Gastroesophageal sphincter (tissue), 4 donors: Measurements from ENCODE around the gene MCTP1. TPM values are rescaled to one million over a fixed set of nuclear protein-coding genes. Genes with fewer than 3 reads are reported as not detected.

ENCODE experiments used
- ATAC-seq: fragments of 150-250 bp; one replicate; pipeline ENCODE4 v1.9.1; 2016; ENCODE audit warnings: mild to moderate bottlenecking, moderate library complexity
- H3K27ac ChIP-seq, 4 donors: fragments of 200-600 bp; sonication (generic) in 3 of 4; 1 replicate in 3 of 4; 2 replicates in 1 of 4; pipeline ENCODE4 v1.5.1; 2016 to 2019
- H3K27me3 ChIP-seq: fragments of 200-600 bp; sonication (generic); one replicate; pipeline ENCODE4 v1.5.1; 2019
- H3K36me3 ChIP-seq, 2 donors: fragments of 200-600 bp; sonication (generic); one replicate each; pipeline ENCODE4 v1.5.1; 2019; ENCODE audit warnings: control low read depth in 1 of 2
- H3K4me1 ChIP-seq, 3 donors: fragments of 200-600 bp; sonication (generic); 1 replicate in 2 of 3; 2 replicates in 1 of 3; pipeline ENCODE4 v1.5.1; 2016 to 2019; ENCODE audit warnings: control low read depth in 2 of 3
- H3K4me3 ChIP-seq, 2 donors: fragments of 200-600 bp; sonication (generic); one replicate each; pipeline ENCODE4 v1.5.1; 2019; ENCODE audit warnings: mild to moderate bottlenecking in 1 of 2, moderate library complexity in 1 of 2
- H3K9me3 ChIP-seq, 3 donors: fragments of 200-600 bp; sonication (generic); one replicate each; pipeline ENCODE4 v1.5.1; 2017 to 2019; ENCODE audit warnings: control low read depth in 2 of 3
- CTCF ChIP-seq, 4 experiments: fragments of 200-600 bp in 2 of 4; fragments of 450-650 bp in 2 of 4; sonication (generic) in 1 of 4; IDR thresholded peaks; one replicate each; pipeline ENCODE4 v1.5.1; 2017 to 2019; ENCODE audit warnings: antibody characterized with exemption in 4 of 4, mild to moderate bottlenecking in 2 of 4, moderate library complexity in 2 of 4
- EP300 ChIP-seq: sonication (generic); formaldehyde crosslinking; IDR thresholded peaks from one replicate; pipeline ENCODE4 v1.6.1; 2017; ENCODE audit warnings: antibody characterized with exemption, mild to moderate bottlenecking
- POLR2A ChIP-seq, 2 donors: fragments of 450-650 bp; IDR thresholded peaks; one replicate each; pipeline ENCODE4 v1.6.1; 2017; ENCODE audit warnings: antibody characterized with exemption in 2 of 2, mild to moderate bottlenecking in 2 of 2, moderate library complexity in 1 of 2
- POLR2AphosphoS5 ChIP-seq: sonication (generic); formaldehyde crosslinking; IDR thresholded peaks from one replicate; pipeline ENCODE4 v1.6.1; 2017; ENCODE audit warnings: antibody characterized with exemption
- WGBS, 2 donors: methylation state at CpG; one replicate each; pipeline ENCODE4 v1.1.5; 2018; ENCODE audit warnings: low coverage in 1 of 2; 5-methylcytosine and 5-hydroxymethylcytosine counted together
- total RNA-seq, 4 donors: library from RNA; depleted of rRNA; stranded (reverse); fragments of >200 nt; gene quantifications; one replicate each; pipeline ENCODE4 v1.1.0, GENCODE V29; 2016

The MCTP1 gene
- total RNA-seq, 4 donors from 2014 or later, result 13.5 to 57.6 (median 21.9) TPM

DNA sequence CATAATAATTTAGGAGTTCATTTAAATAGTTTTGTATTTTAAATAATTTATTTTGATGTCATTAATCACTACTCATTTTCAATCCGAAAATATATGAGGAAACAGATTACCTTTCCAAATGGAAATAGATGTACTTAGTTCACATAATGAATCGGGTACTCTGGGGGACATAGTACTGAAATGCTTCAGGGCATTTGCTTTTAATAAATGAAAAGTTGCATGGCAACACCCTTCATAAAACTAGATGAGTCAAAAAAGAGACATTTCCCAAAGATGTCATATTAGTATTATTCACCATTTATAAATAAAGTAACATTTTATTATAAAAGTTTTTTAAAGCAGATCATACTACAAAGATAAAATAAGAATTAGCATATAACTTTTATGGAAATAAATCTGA, 177.8 kb downstream of the MCTP1 start:
- no peaks in the 10 kb centered on the region for H3K36me3 ChIP-seq
- no peaks in the 10 kb centered on the region for H3K9me3 ChIP-seq
- no peaks in the 10 kb centered on the region for H3K27me3 ChIP-seq
- no peak for ATAC-seq
- no peaks in the 10 kb centered on the region for H3K4me1 ChIP-seq
- H3K27ac ChIP-seq, result no peak overlapping the region
- no peak overlapping the region for H3K4me3 ChIP-seq
- no peak for TF ChIP-seq CTCF (IDR thresholded peaks at IDR 0.05)
- no peak for TF ChIP-seq POLR2A (IDR thresholded peaks at IDR 0.05)
- no peak for TF ChIP-seq EP300
- no peak for TF ChIP-seq POLR2AphosphoS5
- WGBS, 2 donors, result 73 to 82% methylated on average over 2 of the region's 2 CpGs

GRCh38 chr5:95105638-95106037, 179.3 kb downstream of the MCTP1 start:
- WGBS, 2 donors, result 89 to 100% methylated on average over 1 of the region's 1 CpG
- no peak overlapping the region for H3K4me3 ChIP-seq
- H3K36me3 ChIP-seq, result no peaks in the 10 kb centered on the region
- no peaks in the 10 kb centered on the region for H3K9me3 ChIP-seq
- H3K4me1 ChIP-seq, result no peaks in the 10 kb centered on the region
- no peak for TF ChIP-seq EP300
- no peak for TF ChIP-seq CTCF (IDR thresholded peaks at IDR 0.05)
- no peak for TF ChIP-seq POLR2AphosphoS5
- TF ChIP-seq POLR2A (IDR thresholded peaks at IDR 0.05), result no peak
- H3K27me3 ChIP-seq, result no peaks in the 10 kb centered on the region
- no peak overlapping the region for H3K27ac ChIP-seq
- ATAC-seq, result no peak

DNA sequence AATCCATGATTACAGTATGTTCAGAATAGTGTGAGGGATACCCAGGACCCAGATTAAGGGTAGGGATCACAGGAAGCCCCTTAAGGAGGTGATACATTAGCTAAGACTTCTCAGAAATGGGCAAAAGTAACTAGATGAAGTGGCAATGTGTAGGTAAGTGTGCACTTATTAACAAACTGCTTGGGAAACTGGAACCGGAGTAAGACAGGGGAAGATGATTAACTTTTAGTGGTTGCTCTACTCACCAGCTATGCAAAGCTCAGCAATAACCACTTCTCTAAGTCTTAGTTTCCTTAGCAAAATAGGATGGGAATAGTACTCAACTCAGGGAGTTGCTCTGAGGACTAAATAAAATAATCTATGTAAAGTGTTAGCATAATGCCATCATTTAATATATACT, 182.2 kb downstream of the MCTP1 start:
- no peak for TF ChIP-seq EP300
- TF ChIP-seq POLR2AphosphoS5, result no peak
- TF ChIP-seq CTCF (IDR thresholded peaks at IDR 0.05), result no peak
- TF ChIP-seq POLR2A (IDR thresholded peaks at IDR 0.05), result no peak
- no peaks in the 10 kb centered on the region for H3K36me3 ChIP-seq
- H3K27ac ChIP-seq, result no peak overlapping the region
- WGBS, 2 donors, result 75 to 89% methylated on average over 1 of the region's 1 CpG
- H3K9me3 ChIP-seq, result no peaks in the 10 kb centered on the region
- no peaks in the 10 kb centered on the region for H3K27me3 ChIP-seq
- no peak for ATAC-seq
- no peaks in the 10 kb centered on the region for H3K4me1 ChIP-seq
- H3K4me3 ChIP-seq, result no peak overlapping the region

GRCh38 chr5:95102080-95102479, 182.8 kb downstream of the MCTP1 start:
- ATAC-seq, result no peak
- no peaks in the 10 kb centered on the region for H3K36me3 ChIP-seq
- no CpG with 5 or more reads among the region's 1 CpG for WGBS, 2 donors

DNA sequence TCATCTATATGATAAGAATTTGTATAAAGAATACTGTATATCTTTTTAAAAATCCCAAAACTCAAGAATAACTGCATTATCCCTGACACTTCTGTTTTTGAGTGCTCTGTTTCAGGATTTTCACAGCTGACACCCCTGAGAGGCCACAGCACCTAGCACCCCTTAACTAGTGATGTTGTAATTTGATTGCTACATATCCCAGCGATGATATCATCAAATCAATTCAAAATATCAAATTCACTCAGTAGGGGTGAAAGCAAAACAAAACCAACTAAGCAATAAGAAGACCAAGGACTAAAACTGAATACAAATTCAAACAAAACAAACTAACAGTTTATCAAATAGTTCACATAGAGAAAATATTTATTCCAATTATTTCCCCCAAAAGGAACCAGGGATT, 184.3 kb downstream of the MCTP1 start:
- 75 to 80% methylated on average over 1 of the region's 1 CpG for WGBS, 2 donors
- TF ChIP-seq POLR2AphosphoS5, result no peak
- no peak for TF ChIP-seq CTCF (IDR thresholded peaks at IDR 0.05)
- TF ChIP-seq POLR2A (IDR thresholded peaks at IDR 0.05), result no peak

More at GRCh38 chr5:95102080-95102479, 182.8 kb downstream of the MCTP1 start:
- no peak for TF ChIP-seq POLR2AphosphoS5
- Histone ChIP-seq H3K9me3 (no peaks in the 10 kb centered on the region), H3K27me3 (no peaks in the 10 kb centered on the region), H3K4me3 (no peak overlapping the region), H3K4me1 (no peaks in the 10 kb centered on the region), H3K27ac (no peak overlapping the region)

DNA sequence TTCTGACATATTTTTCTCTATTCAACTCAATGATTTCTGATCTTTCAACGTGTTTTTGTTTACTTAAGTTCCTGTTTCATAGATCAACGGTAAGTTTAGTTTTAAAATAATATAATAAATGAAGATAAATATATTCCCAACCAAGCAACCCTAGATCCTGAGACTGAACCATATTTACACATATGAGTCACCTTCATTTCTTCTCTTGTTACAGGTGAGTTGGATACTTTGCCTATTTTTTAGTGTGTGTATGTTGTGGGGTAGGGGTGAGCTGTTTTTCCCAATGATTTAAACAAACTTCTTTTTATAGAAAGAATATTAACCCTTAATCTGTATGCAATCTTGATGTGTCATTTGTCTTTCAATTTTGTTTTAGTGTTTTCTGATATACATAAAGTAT, 186.9 kb downstream of the MCTP1 start:
- no peaks in the 10 kb centered on the region for H3K4me1 ChIP-seq
- 70 to 73% methylated on average over 2 of the region's 2 CpGs for WGBS, 2 donors
- H3K9me3 ChIP-seq, result no peaks in the 10 kb centered on the region
- no peak for TF ChIP-seq POLR2AphosphoS5
- TF ChIP-seq EP300, result no peak
- no peak for TF ChIP-seq POLR2A (IDR thresholded peaks at IDR 0.05)
- TF ChIP-seq CTCF (IDR thresholded peaks at IDR 0.05), result no peak
- no peaks in the 10 kb centered on the region for H3K36me3 ChIP-seq
- H3K4me3 ChIP-seq, result no peak overlapping the region
- ATAC-seq, result no peak
- H3K27ac ChIP-seq, result no peak overlapping the region
- no peaks in the 10 kb centered on the region for H3K27me3 ChIP-seq

More for the DNA sequence above, 184.3 kb downstream of the MCTP1 start:
- Histone ChIP-seq H3K27ac (no peak overlapping the region), H3K36me3 (no peaks in the 10 kb centered on the region), H3K27me3 (no peaks in the 10 kb centered on the region), H3K9me3 (no peaks in the 10 kb centered on the region), H3K4me3 (no peak overlapping the region), H3K4me1 (no peaks in the 10 kb centered on the region)
- no peak for ATAC-seq
